DOHH2 (cell line): ENCODE results near the gene WNT2B.

Experiments
- CTCF ChIP-seq: fragments of 200-600 bp; sonication (generic); IDR thresholded peaks from one replicate; pipeline ENCODE4 v1.5.1; 2014; ENCODE audit warnings: antibody characterized with exemption, mild to moderate bottlenecking, low read depth, low read length; ENCODE audit not compliant: poor library complexity, severe bottlenecking
- EZH2phosphoT487 ChIP-seq: fragments of 200-600 bp; sonication (generic); IDR thresholded peaks from 2 replicates; pipeline ENCODE4 v1.6.1; 2017; ENCODE audit warnings: borderline replicate concordance, mild to moderate bottlenecking, antibody characterized with exemption, low read length, moderate library complexity, mixed read lengths

GRCh38 chr1:112506731-112507130, 2.0 kb upstream of the WNT2B start:
- TF ChIP-seq EZH2phosphoT487 (no peak), CTCF (no peak)
